ENCODE data around the gene TSSK2. TPM values are rescaled to one million over a fixed set of nuclear protein-coding genes. Genes with fewer than 3 reads are reported as not detected.

TSSK2 gene
- total and polyA plus RNA-seq, 4 donors, result 0.08 to 0.25 (median 0.08) TPM; not detected in 1

- peak overlapping the region in 1 of 2 donors; percentile 20 for H3K27ac ChIP-seq (ENCODE audit: low read depth in 1 of 2, low read length in 1 of 2)
- H3K27me3 ChIP-seq (ENCODE audit: control insufficient read depth in 3 of 3, insufficient read depth in 3 of 3, low read length in 2 of 3), result no peaks in the 10 kb centered on the region
- peaks cover 18 to 37% (median 21%) of the 10 kb centered on the region in 5 donors for H3K4me1 ChIP-seq (ENCODE audit: control insufficient read depth in 5 of 5, insufficient read depth in 5 of 5, low read length in 5 of 5)
- no peaks in the 10 kb centered on the region for H3K9me3 ChIP-seq (ENCODE audit: control insufficient read depth in 4 of 4, insufficient read depth in 3 of 4, low read length in 3 of 4)
- H3K36me3 ChIP-seq (ENCODE audit: control insufficient read depth in 4 of 4, insufficient read depth in 4 of 4, low read length in 4 of 4), result peaks cover 0 to 2% (median 0%) of the 10 kb centered on the region in 4 donors
- DNase-seq, result no peak
- no peak for ATAC-seq (ENCODE audit: insufficient read depth, low FRiP score)
- TF ChIP-seq CTCF (IDR thresholded peaks at IDR 0.05; ENCODE audit: control extremely low read depth, extremely low read depth), result no peak
- no peak overlapping the region for H3K4me3 ChIP-seq
- WGBS, 2 donors, result 83 to 90% methylated on average over 3 of the region's 3 CpGs
- H3K9ac ChIP-seq (ENCODE audit: insufficient read depth in 1 of 2, low read length in 2 of 2), result no peak overlapping the region
Measured at GRCh38 chr22:19111140-19111539, 20.0 kb upstream of the TSSK2 start.

GRCh38 chr22:19111584-19111983, 19.5 kb upstream of the TSSK2 start:
- Histone ChIP-seq H3K27me3 (ENCODE audit: control insufficient read depth in 3 of 3, insufficient read depth in 3 of 3, low read length in 2 of 3) (no peaks in the 10 kb centered on the region), H3K9me3 (ENCODE audit: control insufficient read depth in 4 of 4, insufficient read depth in 3 of 4, low read length in 3 of 4) (no peaks in the 10 kb centered on the region), H3K9ac (ENCODE audit: insufficient read depth in 1 of 2, low read length in 2 of 2) (no peak overlapping the region), H3K4me1 (ENCODE audit: control insufficient read depth in 5 of 5, insufficient read depth in 5 of 5, low read length in 5 of 5) (peaks cover 18 to 34% (median 21%) of the 10 kb centered on the region in 5 donors), H3K36me3 (ENCODE audit: control insufficient read depth in 4 of 4, insufficient read depth in 4 of 4, low read length in 4 of 4) (peaks cover 0 to 2% (median 0%) of the 10 kb centered on the region in 4 donors), H3K4me3 (no peak overlapping the region), H3K27ac (ENCODE audit: low read depth in 1 of 2, low read length in 1 of 2) (peak overlapping the region in 1 of 2 donors; percentile 20)
- DNase-seq (no peak), ATAC-seq (ENCODE audit: insufficient read depth, low FRiP score) (no peak)
- no peak for TF ChIP-seq CTCF (IDR thresholded peaks at IDR 0.05; ENCODE audit: control extremely low read depth, extremely low read depth)
- WGBS, 2 donors, result 91% methylated on average over 3 of the region's 3 CpGs

GRCh38 chr22:19113429-19113828, 17.7 kb upstream of the TSSK2 start:
- TF ChIP-seq CTCF (IDR thresholded peaks at IDR 0.05; ENCODE audit: control extremely low read depth, extremely low read depth), result no peak
- no peak for DNase-seq
- Histone ChIP-seq H3K27me3 (ENCODE audit: control insufficient read depth in 3 of 3, insufficient read depth in 3 of 3, low read length in 2 of 3) (no peaks in the 10 kb centered on the region), H3K4me1 (ENCODE audit: control insufficient read depth in 5 of 5, insufficient read depth in 5 of 5, low read length in 5 of 5) (peaks cover 14 to 36% (median 15%) of the 10 kb centered on the region in 5 donors), H3K4me3 (no peak overlapping the region), H3K36me3 (ENCODE audit: control insufficient read depth in 4 of 4, insufficient read depth in 4 of 4, low read length in 4 of 4) (peaks cover 0 to 2% (median 0%) of the 10 kb centered on the region in 4 donors), H3K9me3 (ENCODE audit: control insufficient read depth in 4 of 4, insufficient read depth in 3 of 4, low read length in 3 of 4) (no peaks in the 10 kb centered on the region), H3K9ac (ENCODE audit: insufficient read depth in 1 of 2, low read length in 2 of 2) (no peak overlapping the region), H3K27ac (ENCODE audit: low read depth in 1 of 2, low read length in 1 of 2) (no peak overlapping the region)
- WGBS, 2 donors, result 97 to 98% methylated on average over 5 of the region's 5 CpGs
- no peak for ATAC-seq (ENCODE audit: insufficient read depth, low FRiP score)

GRCh38 chr22:19114984-19115552, 16.0 kb upstream of the TSSK2 start:
- H3K4me3 ChIP-seq, result no peak overlapping the region
- H3K36me3 ChIP-seq (ENCODE audit: control insufficient read depth in 4 of 4, insufficient read depth in 4 of 4, low read length in 4 of 4), result peaks cover 0 to 2% (median 0%) of the 10 kb centered on the region in 4 donors
- H3K27me3 ChIP-seq (ENCODE audit: control insufficient read depth in 3 of 3, insufficient read depth in 3 of 3, low read length in 2 of 3), result no peaks in the 10 kb centered on the region
- whole genome bisulfite sequencing, 2 donors, result 92 to 95% methylated on average over 4 of the region's 4 CpGs
- TF ChIP-seq CTCF (IDR thresholded peaks at IDR 0.05; ENCODE audit: control extremely low read depth, extremely low read depth), result no peak
- DNase-seq (no peak), ATAC-seq (ENCODE audit: insufficient read depth, low FRiP score) (no peak)
- H3K9me3 ChIP-seq (ENCODE audit: control insufficient read depth in 4 of 4, insufficient read depth in 3 of 4, low read length in 3 of 4), result no peaks in the 10 kb centered on the region
- H3K27ac ChIP-seq (ENCODE audit: low read depth in 1 of 2, low read length in 1 of 2), result no peak overlapping the region
- no peak overlapping the region for H3K9ac ChIP-seq (ENCODE audit: insufficient read depth in 1 of 2, low read length in 2 of 2)
- peaks cover 5 to 45% (median 15%) of the 10 kb centered on the region in 5 donors for H3K4me1 ChIP-seq (ENCODE audit: control insufficient read depth in 5 of 5, insufficient read depth in 5 of 5, low read length in 5 of 5)

All from lung (tissue), 12 donors.